ENCODE measurements around the gene KRTAP12-3. TPM values are rescaled to one million over a fixed set of nuclear protein-coding genes. Genes with fewer than 3 reads are reported as not detected.

Gene KRTAP12-3
- total RNA-seq, 1 experiment from 2014 or later, result not detected

- H3K4me3 Mint-ChIP-seq (ENCODE audit: low read depth, unreplicated experiment), result no peak overlapping the region
- peaks cover 5% of the 10 kb centered on the region for H3K36me3 Mint-ChIP-seq (ENCODE audit: insufficient read depth, unreplicated experiment)
- H3K4me1 Mint-ChIP-seq (ENCODE audit: low read depth, unreplicated experiment), result no peaks in the 10 kb centered on the region
- DNase-seq, result no peak
- intact Hi-C loops (cut with micrococcal nuclease; ENCODE audit: unreplicated experiment), result no loop called here
- TF ChIP-seq, protein P1, sequence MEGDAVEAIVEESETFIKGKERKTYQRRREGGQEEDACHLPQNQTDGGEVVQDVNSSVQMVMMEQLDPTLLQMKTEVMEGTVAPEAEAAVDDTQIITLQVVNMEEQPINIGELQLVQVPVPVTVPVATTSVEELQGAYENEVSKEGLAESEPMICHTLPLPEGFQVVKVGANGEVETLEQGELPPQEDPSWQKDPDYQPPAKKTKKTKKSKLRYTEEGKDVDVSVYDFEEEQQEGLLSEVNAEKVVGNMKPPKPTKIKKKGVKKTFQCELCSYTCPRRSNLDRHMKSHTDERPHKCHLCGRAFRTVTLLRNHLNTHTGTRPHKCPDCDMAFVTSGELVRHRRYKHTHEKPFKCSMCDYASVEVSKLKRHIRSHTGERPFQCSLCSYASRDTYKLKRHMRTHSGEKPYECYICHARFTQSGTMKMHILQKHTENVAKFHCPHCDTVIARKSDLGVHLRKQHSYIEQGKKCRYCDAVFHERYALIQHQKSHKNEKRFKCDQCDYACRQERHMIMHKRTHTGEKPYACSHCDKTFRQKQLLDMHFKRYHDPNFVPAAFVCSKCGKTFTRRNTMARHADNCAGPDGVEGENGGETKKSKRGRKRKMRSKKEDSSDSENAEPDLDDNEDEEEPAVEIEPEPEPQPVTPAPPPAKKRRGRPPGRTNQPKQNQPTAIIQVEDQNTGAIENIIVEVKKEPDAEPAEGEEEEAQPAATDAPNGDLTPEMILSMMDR (IDR thresholded peaks at IDR 0.05; ENCODE audit: unreplicated experiment), result no peak
- H3K27ac Mint-ChIP-seq (ENCODE audit: unreplicated experiment), result no peak overlapping the region
- no TSS peak for BruUV-seq (replicated peaks)
- H3K9me3 Mint-ChIP-seq (ENCODE audit: low read depth, unreplicated experiment), result no peaks in the 10 kb centered on the region
- CTCF ChIA-PET, result no interaction called here
- peaks cover 91% of the 10 kb centered on the region for H3K27me3 Mint-ChIP-seq (ENCODE audit: unreplicated experiment)
Measured at GRCh38 chr21:44677881-44678280, 20.1 kb downstream of the KRTAP12-3 start.

DNA sequence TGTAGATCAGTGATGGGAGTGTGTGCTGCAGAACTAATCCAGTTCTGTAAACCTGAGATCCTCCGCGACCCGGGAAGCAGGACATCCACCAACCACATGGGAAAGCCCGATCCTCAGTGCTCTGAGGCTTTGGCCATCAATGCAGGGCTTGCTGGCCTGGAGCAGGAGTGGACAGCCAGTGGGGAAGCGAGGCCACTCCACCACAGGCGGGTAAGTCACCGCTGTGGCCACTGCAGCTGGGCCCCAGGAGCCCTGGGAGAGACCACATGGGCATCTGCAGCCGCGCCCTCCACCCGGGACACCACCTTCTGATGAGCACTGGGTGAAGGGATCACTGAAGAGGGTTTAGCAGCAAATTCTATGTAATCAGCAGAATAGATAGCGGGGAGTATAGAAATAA lies 23.4 kb downstream of the KRTAP12-3 start:
- no peak for DNase-seq
- Mint-ChIP-seq H3K36me3 (ENCODE audit: insufficient read depth, unreplicated experiment) (peaks cover 5% of the 10 kb centered on the region), H3K27ac (ENCODE audit: unreplicated experiment) (no peak overlapping the region), H3K9me3 (ENCODE audit: low read depth, unreplicated experiment) (no peaks in the 10 kb centered on the region), H3K4me3 (ENCODE audit: low read depth, unreplicated experiment) (no peak overlapping the region), H3K27me3 (ENCODE audit: unreplicated experiment) (peaks cover 92% of the 10 kb centered on the region), H3K4me1 (ENCODE audit: low read depth, unreplicated experiment) (no peaks in the 10 kb centered on the region)
- TF ChIP-seq, protein P1 (IDR thresholded peaks at IDR 0.05; ENCODE audit: unreplicated experiment), result no peak
- intact Hi-C loops (cut with micrococcal nuclease; ENCODE audit: unreplicated experiment), result no loop called here
- BruUV-seq (replicated peaks), result no TSS peak
- CTCF ChIA-PET, result no interaction called here

DNA sequence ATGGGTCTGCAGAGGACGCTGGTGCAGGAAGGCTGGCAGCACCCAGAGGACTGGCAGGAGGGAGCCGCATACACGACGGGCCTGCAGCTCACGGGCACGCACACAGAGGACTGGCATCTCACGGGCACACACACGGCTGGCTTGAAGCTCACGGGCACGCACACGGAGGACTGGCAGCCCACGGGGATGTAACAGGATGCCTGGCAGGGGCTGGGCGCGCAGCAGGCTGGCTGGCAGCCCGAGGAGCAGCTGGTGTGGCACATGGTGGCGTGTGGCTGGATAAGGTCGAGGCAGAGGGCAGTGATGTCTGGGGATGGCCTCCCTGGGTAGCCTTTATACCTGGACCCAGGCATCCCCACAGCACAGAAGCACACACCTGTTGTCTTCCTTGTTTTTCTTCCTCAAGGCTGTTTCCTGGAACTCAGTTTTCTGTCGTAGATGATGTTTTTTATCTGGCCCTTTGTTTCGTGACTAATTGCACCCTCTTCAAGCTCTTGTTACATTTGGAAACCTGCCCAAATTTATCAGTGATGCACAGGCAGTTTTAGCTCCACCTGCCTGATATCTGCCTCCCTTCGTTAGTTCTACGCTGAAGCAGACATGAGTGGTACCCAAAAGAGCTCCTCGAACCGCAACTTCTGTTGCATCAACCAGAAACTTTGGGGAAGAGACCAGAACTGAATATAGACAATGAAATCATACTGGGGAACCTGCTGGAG lies 24.3 kb downstream of the KRTAP12-3 start, which contains the start of gene KRTAP12-1:
Gene KRTAP12-1, minus strand, starts transcription at position 303 of the 719 bp plus-strand sequence. Its CDS starts 40 bp downstream, at position 263.
- BruUV-seq (replicated peaks), result no TSS peak
- H3K27me3 Mint-ChIP-seq (ENCODE audit: unreplicated experiment), result peaks cover 92% of the 10 kb centered on the region
- CTCF ChIA-PET, result no interaction called here
- no peak within 1 kb of the TSS for H3K4me3 Mint-ChIP-seq (ENCODE audit: low read depth, unreplicated experiment)
- no peaks in the 10 kb centered on the region for H3K9me3 Mint-ChIP-seq (ENCODE audit: low read depth, unreplicated experiment)
- H3K4me1 Mint-ChIP-seq (ENCODE audit: low read depth, unreplicated experiment), result no peaks in the 10 kb centered on the region
- no peak within 1 kb of the TSS for H3K27ac Mint-ChIP-seq (ENCODE audit: unreplicated experiment)
- no peak for DNase-seq
- intact Hi-C loops (cut with micrococcal nuclease; ENCODE audit: unreplicated experiment), result no loop called here
- TF ChIP-seq, protein P1 (IDR thresholded peaks at IDR 0.05; ENCODE audit: unreplicated experiment), result no peak
- H3K36me3 Mint-ChIP-seq (ENCODE audit: insufficient read depth, unreplicated experiment), result no peaks in the 10 kb centered on the region

DNA sequence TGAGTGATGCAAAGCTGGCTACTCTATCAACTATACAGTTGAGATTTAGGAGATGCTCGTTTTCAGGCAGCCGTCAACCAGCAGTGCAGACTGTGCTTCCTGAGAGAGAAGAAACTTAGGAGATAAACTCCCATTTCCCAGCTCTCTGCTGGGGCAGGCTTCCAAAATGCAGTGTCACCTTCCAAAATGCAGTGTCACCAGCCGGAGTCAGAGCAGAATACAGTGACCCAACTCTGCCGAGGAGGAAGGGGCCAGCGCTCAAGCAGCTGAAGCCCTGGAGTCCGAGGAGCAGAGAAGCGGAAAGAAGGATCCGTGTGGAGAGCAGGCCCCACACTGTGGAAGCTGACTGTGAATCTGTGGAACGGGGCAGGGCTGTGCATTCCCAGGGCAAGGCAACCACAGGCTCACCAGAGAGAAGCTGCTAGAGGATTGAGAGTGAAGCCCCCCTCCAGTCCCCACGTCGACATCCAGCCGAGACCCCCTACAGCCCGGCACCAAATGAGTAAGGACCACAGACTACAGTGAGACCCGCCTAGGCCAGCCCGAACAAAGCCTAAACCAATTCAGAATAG lies 24.9 kb downstream of the KRTAP12-3 start:
- intact Hi-C loops (cut with micrococcal nuclease; ENCODE audit: unreplicated experiment), result no loop called here
- H3K36me3 Mint-ChIP-seq (ENCODE audit: insufficient read depth, unreplicated experiment), result no peaks in the 10 kb centered on the region
- no peak overlapping the region for H3K4me3 Mint-ChIP-seq (ENCODE audit: low read depth, unreplicated experiment)
- peaks cover 92% of the 10 kb centered on the region for H3K27me3 Mint-ChIP-seq (ENCODE audit: unreplicated experiment)
- no peak overlapping the region for H3K27ac Mint-ChIP-seq (ENCODE audit: unreplicated experiment)
- no peaks in the 10 kb centered on the region for H3K4me1 Mint-ChIP-seq (ENCODE audit: low read depth, unreplicated experiment)
- DNase-seq, result no peak
- no TSS peak for BruUV-seq (replicated peaks)
- TF ChIP-seq, protein P1 (IDR thresholded peaks at IDR 0.05; ENCODE audit: unreplicated experiment), result no peak
- CTCF ChIA-PET, result no interaction called here
- no peaks in the 10 kb centered on the region for H3K9me3 Mint-ChIP-seq (ENCODE audit: low read depth, unreplicated experiment)
